ENCODE measurements around the gene GSPT1.
A peak's percentile ranks its signal among the peaks of the same experiment; 100 is the strongest.

Gene GSPT1

GRCh38 chr16:11916524-11917285 is 949 bp upstream of the GSPT1 start:
- no peak for TF ChIP-seq CTCF (IDR thresholded peaks at IDR 0.05; ENCODE audit: borderline replicate concordance, insufficient read depth, low read depth, low read length)
- no peak overlapping the region for H3K4me3 ChIP-seq (ENCODE audit: low read depth, low read length)

- peak overlapping the region; percentile 76 for H3K4me3 ChIP-seq (ENCODE audit: low read depth, low read length)
- no peak for TF ChIP-seq CTCF (IDR thresholded peaks at IDR 0.05; ENCODE audit: borderline replicate concordance, insufficient read depth, low read depth, low read length)
Observed at GRCh38 chr16:11915114-11915643, 577 bp downstream of the GSPT1 start.

- peak overlapping the region; percentile 76 for H3K4me3 ChIP-seq (ENCODE audit: low read depth, low read length)
- no peak for TF ChIP-seq CTCF (IDR thresholded peaks at IDR 0.05; ENCODE audit: borderline replicate concordance, insufficient read depth, low read depth, low read length)
Observed at GRCh38 chr16:11914210-11915113, 1.3 kb downstream of the GSPT1 start.

- TF ChIP-seq CTCF (IDR thresholded peaks at IDR 0.05; ENCODE audit: borderline replicate concordance, insufficient read depth, low read depth, low read length) = no peak
- H3K4me3 ChIP-seq (ENCODE audit: low read depth, low read length) = peak overlapping the region; percentile 76
Observed at GRCh38 chr16:11913425-11914079, 2.2 kb downstream of the GSPT1 start.

GRCh38 chr16:11909653-11910545 is 5.9 kb downstream of the GSPT1 start:
- no peak for TF ChIP-seq CTCF (IDR thresholded peaks at IDR 0.05; ENCODE audit: borderline replicate concordance, insufficient read depth, low read depth, low read length)
- H3K4me3 ChIP-seq (ENCODE audit: low read depth, low read length) = no peak overlapping the region

All from GM12875 (cell line).